ENCODE results near the gene CETP. TPM values are rescaled to one million over a fixed set of nuclear protein-coding genes. Genes with fewer than 3 reads are reported as not detected.
"Not testable (repeated sequence)": the region's sequence is repeated elsewhere in the genome, so short reads cannot be mapped to it uniquely, and the experiment has no call there.

Gene CETP
- total RNA-seq, 2 donors from 2014 or later: 0.28 TPM; not detected in 1

DNA sequence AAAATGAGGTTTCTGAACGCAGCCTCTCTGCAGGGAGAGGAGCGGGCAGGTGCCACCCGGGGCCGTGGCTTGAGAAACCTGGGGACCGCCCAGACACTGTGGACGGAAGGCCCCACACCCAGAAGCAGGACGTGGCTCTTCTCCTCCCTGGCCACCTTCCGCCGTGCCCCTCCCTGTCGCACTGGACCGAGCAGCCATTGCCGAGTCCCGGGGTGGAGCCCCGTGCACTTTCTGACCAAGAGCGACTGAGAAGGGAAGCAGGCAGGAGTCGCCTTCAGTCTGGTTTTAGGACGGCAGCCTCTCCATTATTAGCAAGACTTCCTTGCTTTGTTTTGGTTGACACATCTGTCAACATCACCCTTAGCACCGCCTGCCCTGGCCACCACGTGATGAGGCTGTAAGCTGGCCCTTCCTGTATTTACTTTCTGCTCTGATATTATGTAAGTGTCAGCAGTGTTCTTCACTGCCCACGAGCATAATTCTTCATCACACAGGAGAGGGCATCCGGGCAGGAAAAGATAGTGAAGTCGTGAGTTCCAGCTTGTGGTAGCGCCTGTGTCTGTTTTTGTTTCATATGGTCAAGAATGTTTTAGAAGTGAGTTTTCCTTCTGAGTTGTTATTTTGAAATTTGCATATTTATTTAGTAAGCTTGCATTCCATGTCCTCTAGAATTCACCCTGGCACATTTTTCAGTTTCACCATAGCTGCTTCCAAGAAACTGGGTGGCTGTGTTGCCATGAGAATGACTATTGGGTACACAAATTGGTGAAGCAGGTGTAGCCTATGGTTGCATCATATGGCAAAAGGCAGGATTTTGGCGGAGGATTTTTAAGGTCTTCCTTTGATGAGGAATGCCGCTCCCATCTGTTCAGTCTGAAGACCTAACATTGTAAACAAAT lies 28.8 kb upstream of the CETP start:
- intact Hi-C loops (cut with DNase I, micrococcal nuclease): no loop called here
- peak; percentile 65 for ATAC-seq
- DNase-seq: peak; percentile 82 to 87

DNA sequence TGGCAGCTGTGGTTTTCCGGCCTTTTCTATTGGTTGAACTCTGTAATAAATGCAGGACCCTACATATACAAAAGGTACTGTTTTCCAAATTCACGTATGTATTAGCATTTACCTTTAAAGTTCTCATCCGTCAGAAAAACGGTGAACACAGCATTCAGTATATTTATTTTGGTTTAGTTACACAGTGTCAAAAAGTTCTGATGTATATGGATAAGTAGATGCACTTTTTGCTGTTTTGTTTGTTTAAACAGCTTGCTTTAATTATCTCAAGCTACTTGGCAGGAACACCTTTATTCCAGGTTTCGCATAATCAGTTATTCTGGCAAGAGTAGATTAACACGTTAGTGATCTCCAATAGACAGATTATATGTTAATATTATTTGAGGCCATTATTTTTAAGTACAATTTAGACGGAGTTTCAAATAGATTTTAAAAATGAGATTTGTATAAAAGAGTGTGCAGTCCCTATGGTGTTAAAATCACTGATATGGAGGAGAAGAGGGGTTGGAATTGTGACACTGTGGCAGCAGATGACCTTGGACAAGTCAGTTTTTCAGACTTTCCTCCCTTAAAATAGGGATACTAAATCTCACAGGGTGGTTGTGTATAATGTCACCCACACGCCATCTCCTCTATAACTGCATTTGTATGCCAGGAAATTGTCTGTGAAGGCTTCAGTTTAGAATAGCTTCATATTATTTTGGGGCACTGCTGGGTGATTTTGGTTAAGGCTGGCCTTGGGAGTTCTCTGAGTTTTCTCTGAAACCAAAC lies 27.7 kb upstream of the CETP start:
- no peak for DNase-seq
- intact Hi-C loops (cut with DNase I, micrococcal nuclease): no loop called here
- ATAC-seq: no peak

DNA sequence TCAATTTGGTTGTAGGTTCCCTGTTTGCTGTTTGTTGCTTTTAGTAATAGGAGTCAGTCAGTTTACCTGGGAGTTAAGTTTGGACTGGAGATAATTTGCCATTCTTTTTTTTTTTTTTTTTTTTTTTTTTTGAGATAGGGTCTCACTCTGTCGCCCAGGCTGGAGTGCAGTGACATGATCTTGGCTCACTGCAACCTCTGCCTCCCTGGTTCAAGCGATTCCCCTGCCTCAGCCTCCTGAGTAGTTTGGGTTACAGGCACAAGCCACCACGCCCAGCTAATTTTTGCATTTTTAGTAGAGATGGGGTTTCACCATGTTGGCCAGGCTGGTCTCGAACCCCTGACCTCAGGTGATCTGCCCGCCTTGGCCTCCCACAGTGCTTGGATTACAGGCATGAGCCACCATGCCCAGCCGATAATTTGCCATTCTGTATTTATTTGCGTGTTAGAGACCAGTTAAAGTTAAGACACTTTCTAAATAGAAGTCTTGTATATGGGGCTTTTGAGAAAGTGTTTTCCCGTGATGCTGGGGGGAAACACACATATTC lies 27.1 kb upstream of the CETP start:
- intact Hi-C loops (cut with DNase I, micrococcal nuclease): not testable (repeated sequence)

DNA sequence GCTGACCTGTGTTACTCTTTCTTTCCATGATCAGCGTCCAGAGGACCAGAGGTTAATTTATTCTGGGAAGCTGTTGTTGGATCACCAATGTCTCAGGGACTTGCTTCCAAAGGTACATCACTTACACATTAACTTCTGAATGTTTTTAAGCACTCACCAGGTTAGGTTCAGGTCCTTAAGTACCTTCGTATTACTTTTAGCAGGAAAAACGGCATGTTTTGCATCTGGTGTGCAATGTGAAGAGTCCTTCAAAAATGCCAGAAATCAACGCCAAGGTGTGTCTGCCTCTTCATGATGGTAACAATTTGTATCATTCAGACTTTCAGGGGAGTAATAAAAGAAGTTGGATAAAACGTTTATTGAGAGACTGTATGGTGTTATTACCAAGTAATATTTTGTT lies 26.5 kb upstream of the CETP start:
- intact Hi-C loops (cut with DNase I, micrococcal nuclease): no loop called here
- no peak for DNase-seq
- no peak for ATAC-seq

More for the DNA sequence above, 27.1 kb upstream of the CETP start:
- DNase-seq, ATAC-seq: not testable (repeated sequence)

DNA sequence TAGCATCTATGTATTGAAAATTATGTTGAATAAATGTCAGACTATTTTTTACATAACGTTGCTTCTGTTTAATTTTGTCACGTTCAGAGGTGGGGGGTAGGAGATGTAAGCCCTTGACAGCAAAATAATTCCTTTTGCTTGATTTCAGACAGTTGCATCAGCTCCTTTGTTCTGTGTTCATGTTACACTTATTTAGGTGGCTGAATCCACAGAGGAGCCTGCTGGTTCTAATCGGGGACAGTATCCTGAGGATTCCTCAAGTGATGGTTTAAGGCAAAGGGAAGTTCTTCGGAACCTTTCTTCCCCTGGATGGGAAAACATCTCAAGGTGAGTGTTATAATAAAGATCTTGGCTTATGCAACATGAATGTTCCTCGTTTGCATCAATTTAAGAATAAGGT lies 25.3 kb upstream of the CETP start:
- intact Hi-C loops (cut with DNase I, micrococcal nuclease): no loop called here
- ATAC-seq (no peak), DNase-seq (no peak)

DNA sequence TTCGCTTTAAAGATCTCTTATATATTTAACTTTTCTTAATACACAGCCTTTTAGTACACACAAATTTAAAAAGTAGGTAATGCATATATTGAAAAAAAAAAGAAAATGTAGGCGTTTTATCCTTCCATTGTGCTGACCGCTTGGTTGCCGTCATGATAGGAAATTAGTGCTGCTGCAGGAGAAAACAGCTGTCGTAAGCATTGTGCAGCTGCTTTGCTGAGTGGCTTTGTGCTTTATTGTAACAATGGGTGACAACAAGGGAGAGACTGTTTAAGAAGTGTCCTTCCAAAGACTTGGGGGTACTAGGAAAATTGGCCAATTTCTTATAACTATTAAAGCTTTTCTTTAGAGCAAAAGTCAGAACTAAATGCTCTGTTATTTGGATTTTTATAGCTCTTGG lies 24.8 kb upstream of the CETP start:
- intact Hi-C loops (cut with DNase I, micrococcal nuclease): no loop called here
- DNase-seq (no peak), ATAC-seq (no peak)

DNA sequence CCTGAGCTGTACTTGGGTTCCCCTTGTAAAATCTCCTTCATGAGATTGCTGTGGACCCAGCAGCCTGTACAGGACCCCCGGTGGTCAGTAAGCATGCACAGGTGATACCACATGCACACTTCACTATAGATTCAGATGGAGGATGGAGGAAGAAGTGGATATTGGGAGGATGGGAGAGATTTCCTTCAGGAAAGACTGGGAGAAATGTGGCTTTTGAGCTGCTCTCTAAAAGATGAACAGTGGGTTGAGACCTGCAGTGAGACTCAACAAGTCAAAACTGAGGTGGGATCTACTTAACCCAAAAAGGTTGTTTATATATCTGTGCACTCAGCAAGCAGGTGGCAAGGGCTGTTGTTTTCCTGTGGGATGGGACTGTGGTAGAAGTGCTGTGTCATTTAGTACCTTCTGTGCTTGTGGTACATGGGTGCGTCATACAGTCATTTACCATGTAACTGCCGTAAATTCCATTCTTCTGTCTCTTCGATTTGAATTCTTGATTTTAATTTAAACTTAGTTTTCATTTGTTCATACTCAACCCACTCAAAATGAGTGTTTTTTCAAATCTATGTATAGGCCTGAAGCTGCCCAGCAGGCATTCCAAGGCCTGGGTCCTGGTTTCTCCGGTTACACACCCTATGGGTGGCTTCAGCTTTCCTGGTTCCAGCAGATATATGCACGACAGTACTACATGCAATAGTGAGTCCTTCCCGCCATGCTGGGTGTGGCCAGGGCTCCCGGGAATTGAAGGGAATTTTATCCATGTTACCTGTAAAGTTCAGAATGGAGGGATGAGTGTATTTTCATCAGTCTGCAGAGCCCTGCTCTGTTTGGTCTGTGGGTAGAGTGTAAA lies 22.9 kb upstream of the CETP start:
- DNase-seq (no peak), ATAC-seq (peak; percentile 42)
- intact Hi-C loops (cut with DNase I, micrococcal nuclease): no loop called here

DNA sequence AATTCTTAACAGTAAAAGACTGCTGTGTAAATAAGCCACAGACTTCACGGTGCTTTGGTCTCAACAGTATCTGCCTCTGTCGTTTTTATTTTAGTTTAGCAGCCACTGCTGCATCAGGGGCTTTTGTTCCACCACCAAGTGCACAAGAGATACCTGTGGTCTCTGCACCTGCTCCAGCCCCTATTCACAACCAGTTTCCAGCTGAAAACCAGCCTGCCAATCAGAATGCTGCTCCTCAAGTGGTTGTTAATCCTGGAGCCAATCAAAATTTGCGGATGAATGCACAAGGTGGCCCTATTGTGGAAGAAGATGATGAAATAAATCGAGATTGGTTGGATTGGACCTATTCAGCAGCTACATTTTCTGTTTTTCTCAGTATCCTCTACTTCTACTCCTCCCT lies 21.9 kb upstream of the CETP start:
- no peak for DNase-seq
- no peak for ATAC-seq
- intact Hi-C loops (cut with DNase I, micrococcal nuclease): loop anchor here in 1 of 2 donors (10.0 kb wide), 1 partner anchor 75 kb away; the partner anchor contains the start of gene SLC12A3

DNA sequence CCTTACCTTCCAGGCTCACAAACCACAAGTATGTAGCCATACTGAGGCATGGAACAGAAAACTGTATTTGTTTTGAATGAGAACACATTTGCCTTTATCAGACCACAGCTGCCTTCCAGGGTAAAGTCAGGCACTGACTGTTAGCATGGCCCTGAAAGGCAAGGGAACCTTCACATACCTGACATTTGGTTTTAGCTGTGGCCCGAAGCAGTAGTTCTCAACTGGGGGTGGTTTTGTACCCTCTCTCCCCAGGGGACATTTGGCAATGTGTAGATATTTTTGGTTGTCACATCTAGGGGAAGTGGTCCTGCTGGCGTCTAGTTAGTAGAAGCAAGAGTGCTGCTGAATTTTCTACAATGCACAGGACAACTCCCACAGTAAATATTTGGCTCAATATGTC lies 20.7 kb upstream of the CETP start:
- DNase-seq (no peak), ATAC-seq (no peak)
- intact Hi-C loops (cut with DNase I, micrococcal nuclease): loop anchor here in 1 of 2 donors (10.0 kb wide), 1 partner anchor 76 kb away; the partner anchor contains the start of gene SLC12A3

DNA sequence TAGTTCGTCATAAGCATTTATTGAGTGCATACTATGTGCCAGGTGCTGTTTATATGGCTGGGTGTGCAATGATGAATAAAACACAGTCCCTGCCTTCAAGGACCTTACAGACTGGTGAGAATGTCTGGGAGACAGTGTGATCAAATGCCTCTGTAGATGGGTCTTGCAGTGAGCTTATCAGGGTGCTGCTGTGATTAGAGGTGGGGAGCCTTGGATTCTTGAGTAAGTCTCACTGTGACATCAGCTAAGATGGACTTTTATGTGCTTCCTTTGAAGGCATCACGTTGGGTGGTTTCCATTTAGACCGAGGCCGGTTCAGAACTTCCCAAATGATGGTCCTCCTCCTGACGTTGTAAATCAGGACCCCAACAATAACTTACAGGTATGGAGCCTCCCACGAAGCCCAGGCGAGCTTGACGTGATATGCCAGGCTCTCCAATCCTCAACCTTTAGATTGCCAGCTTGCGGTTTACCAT lies 19.9 kb upstream of the CETP start:
- ATAC-seq: no peak
- intact Hi-C loops (cut with DNase I, micrococcal nuclease): loop anchor here in 1 of 2 donors (10.0 kb wide), 1 partner anchor 77 kb away; the partner anchor contains the start of gene SLC12A3
- DNase-seq: no peak

DNA sequence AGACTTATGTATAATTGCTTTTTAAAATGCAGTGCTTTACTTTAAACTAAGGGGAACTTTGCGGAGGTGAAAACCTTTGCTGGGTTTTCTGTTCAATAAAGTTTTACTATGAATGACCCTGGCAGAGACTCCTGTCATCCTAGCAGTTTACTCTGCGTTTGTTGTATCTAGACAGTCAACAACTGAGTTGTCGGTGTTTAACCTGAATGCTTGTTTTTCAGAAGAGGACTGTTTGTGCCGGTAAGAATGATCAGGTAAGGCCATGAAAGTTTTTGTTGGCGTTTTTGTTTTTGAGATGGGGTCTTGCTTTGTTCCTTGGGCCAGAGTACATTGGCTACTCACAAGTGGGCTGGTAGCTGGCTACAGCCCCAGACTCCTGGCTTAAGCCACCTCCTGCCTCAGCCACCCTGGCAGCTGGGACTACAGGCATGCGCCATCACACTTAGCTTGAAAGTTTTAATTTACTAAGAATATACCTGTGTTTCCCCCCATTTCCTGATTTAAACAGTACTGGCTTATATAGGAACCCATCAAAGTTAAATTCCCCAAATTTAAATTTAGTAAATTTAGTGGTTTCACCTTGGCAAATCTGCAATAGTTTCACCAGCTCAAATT lies 17.9 kb upstream of the CETP start:
- ATAC-seq (no peak), DNase-seq (no peak)
- intact Hi-C loops (cut with DNase I, micrococcal nuclease): loop anchor here in 1 of 2 donors (10.0 kb wide), 1 partner anchor 79 kb away; the partner anchor contains the start of gene SLC12A3

DNA sequence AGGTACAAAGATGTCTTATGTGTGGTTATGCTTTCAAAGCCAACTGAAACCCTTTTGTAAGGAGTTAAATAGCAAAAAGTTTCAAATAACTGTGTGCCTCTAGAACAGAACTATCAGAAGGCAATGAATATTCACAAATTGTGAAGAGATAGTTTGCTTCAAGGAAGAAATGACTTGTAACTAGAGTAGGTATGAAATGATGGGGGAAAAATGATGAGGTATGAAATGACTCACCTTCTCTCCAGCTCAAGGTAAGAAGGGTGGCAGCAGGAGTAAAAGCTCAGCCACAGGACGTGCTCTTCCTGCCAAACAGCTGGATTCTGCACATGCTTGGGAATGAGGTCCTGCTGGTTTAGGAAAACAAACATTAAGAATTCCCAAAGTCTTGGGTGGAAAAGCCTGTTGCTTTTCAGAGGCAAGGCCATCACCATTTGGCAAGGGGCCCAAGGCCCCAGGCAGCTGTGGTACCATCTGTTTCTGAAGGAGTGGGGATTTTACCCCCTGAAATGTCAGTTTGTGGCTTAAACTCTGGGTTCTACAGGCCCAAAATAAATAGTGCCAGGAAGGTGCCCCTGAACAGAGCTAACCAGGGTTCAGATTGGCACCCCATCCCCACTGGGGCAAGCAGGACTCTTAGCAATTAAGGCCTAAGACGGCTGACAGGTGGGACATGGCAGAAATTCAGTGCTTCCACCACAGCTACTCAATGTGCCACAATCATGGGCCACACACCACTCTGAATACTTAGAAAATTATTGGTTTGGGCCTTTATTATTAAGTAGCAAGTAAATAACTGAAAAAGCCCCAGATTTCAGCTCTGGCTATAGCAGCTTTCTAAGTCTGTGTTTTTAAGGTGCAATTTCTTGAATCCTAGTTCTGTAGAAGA lies 16.6 kb upstream of the CETP start:
- DNase-seq: no peak
- intact Hi-C loops (cut with DNase I, micrococcal nuclease): loop anchor here in 1 of 2 donors (10.0 kb wide), 1 partner anchor 80 kb away; the partner anchor contains the start of gene SLC12A3
- ATAC-seq: no peak

DNA sequence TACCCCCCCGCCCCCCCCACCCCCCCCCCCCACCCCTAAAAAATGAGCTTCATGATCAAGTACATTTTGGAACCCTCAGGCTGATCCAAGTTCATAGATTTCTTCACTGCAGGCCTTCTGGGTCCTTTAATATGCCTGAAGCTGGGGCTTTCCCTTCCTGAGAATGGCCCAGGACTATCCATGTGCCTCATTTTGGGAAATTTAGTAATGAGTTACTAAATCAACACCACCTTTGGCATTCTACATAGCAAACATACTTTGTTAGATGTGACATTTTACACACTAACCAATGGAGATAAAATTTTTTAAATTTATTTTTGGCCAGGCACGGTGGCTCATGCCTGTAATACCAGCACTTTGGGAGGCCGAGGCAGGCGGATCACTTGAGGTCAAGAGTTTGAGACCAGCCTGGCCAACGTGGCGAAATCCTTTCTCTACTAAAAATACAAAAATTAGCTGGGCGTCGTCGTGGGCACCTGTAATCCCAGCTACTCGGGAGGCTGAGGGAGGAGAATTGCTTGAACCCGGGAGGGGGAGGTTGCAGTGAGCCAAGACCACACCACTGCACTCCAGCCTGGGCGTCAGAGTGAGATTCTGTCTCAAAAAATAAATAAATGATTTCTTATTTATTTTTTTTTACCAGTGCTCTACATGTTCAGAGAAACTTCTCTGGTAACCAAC lies 15.8 kb upstream of the CETP start:
- DNase-seq: no peak
- intact Hi-C loops (cut with DNase I, micrococcal nuclease): loop anchor here in 1 of 2 donors (10.0 kb wide), 1 partner anchor 81 kb away; the partner anchor contains the start of gene SLC12A3
- ATAC-seq: no peak

DNA sequence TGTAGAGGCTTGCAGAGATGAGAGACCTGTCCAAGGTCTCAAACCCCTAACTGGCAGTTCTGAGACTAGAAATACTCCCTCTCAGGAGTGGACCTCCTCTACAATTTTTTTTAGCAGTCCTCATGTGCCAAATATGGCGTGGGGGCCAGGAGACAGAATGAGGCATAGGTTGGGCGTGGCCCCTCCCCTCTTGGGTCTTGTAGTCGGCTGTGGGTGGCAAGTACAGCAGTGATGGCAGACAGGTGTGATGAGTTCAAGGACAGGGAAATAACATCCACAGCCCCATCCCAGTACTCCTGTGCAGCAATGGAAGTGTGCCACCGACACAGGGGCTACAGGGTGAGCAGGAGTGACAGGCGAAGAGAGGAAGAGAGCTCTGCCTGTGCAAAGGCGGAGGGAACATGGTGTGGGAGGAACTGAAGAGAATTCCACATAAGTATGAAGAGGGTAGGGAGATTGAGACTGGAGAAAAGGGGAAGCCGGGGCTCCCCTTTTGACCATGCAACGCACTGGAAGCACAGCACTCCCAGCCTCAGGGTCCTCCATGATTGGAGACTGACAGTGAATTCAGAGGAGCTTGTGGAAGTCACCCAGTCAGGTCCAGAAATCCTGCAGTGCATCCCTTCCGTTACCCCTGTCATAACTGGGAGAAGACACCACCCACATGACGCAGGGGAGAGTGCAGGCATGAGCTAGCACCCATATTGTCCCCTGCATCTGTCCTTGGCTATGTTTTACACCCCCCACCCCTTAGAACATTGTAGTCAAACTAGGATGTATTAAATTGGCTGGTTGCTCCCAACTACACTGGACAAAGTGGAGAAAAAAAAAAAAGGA lies 14.8 kb upstream of the CETP start:
- DNase-seq (no peak), ATAC-seq (peak; percentile 14)
- intact Hi-C loops (cut with DNase I, micrococcal nuclease): loop anchor here in 1 of 2 donors (10.0 kb wide), 1 partner anchor 82 kb away; the partner anchor contains the start of gene SLC12A3

DNA sequence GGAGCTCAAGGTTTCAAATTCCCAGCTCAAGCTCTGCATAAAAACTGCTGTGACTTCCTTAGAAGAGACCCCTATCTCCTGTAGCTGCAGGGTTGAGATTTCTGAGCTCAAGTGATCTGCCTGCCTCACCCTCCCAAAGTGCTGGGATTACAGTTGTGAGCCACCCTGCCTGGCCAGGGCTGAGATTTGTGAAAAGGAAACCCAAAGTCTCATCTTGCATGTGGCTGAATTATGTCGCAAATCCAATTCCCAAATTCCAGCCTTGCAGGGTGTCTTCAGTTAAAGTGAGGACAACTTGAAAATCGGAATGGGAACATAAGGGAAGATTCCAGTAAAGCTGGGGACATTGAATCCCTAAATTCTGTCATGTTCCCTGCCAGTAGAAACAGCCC lies 14.2 kb upstream of the CETP start:
- ATAC-seq (no peak), DNase-seq (no peak)
- intact Hi-C loops (cut with DNase I, micrococcal nuclease): loop anchor here in 1 of 2 donors (10.0 kb wide), 1 partner anchor 83 kb away; the partner anchor contains the start of gene SLC12A3
